Measurements from ENCODE around the gene SLC35F2. TPM values are rescaled to one million over a fixed set of nuclear protein-coding genes. Genes with fewer than 3 reads are reported as not detected.

Gene SLC35F2
- total and polyA plus RNA-seq, 2 of the 8 experiments (the other 6 are each of a cell fraction or from before 2014, with no cell fraction given) = 15.1 to 29.7 TPM

GRCh38 chr11:107851704-107852310 is 6.8 kb downstream of the SLC35F2 start (continued):
- no peak for TF ChIP-seq CEBPB (IDR thresholded peaks at IDR 0.05; ENCODE audit: low read depth, low read length)

All from H1 (cell line).